Measurements from ENCODE around the gene ZNF438.

ZNF438 gene

DNA sequence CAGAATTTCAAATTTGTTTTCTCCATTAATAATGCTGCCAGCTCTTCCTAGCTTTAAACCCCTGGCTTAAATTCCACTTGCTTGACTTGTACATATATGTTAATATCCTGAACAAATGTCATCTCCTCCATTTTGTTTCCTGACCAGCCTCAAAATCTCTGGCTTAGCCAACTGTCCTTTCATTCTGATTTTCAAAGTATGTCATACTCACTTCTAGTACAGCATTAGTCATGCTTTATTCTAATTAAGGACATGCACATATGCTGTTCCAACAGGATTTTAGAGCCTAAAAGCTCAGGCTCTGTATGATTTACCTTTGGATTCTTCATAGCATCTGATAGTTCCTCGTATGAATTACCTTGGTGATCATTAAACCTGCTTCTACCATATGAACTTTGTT, 158.3 kb downstream of the ZNF438 start:
- DNase-seq (ENCODE audit: low read depth) = no peak
- TF ChIP-seq, protein P1, sequence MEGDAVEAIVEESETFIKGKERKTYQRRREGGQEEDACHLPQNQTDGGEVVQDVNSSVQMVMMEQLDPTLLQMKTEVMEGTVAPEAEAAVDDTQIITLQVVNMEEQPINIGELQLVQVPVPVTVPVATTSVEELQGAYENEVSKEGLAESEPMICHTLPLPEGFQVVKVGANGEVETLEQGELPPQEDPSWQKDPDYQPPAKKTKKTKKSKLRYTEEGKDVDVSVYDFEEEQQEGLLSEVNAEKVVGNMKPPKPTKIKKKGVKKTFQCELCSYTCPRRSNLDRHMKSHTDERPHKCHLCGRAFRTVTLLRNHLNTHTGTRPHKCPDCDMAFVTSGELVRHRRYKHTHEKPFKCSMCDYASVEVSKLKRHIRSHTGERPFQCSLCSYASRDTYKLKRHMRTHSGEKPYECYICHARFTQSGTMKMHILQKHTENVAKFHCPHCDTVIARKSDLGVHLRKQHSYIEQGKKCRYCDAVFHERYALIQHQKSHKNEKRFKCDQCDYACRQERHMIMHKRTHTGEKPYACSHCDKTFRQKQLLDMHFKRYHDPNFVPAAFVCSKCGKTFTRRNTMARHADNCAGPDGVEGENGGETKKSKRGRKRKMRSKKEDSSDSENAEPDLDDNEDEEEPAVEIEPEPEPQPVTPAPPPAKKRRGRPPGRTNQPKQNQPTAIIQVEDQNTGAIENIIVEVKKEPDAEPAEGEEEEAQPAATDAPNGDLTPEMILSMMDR (conservative IDR thresholded peaks at IDR 0.05; ENCODE audit: low read depth, low read length) = no peak
- H3K4me3 ChIP-seq (ENCODE audit: low read length) = no peak overlapping the region

DNA sequence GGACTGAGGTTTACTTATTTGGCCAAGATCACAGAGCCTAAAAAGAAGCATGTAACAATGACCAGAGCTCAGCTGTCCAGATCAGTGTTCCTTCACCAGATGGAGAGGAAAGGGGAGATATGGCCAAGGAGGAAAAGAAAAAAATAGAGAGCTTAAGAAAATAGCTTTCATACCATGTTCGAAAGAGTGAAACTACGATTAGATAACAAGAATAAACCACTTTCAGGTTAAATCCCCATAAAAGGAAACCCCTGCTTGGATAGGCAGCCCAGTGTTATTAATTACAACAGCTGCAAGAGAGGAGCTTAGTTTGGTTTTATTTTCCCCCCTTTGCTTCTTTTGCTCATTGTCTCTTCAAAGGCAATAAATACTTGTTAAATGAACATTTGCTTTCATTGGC, 160.8 kb downstream of the ZNF438 start:
- no peak for DNase-seq (ENCODE audit: low read depth)
- H3K4me3 ChIP-seq (ENCODE audit: low read length) = no peak overlapping the region
- TF ChIP-seq, protein P1 (conservative IDR thresholded peaks at IDR 0.05; ENCODE audit: low read depth, low read length) = no peak

DNA sequence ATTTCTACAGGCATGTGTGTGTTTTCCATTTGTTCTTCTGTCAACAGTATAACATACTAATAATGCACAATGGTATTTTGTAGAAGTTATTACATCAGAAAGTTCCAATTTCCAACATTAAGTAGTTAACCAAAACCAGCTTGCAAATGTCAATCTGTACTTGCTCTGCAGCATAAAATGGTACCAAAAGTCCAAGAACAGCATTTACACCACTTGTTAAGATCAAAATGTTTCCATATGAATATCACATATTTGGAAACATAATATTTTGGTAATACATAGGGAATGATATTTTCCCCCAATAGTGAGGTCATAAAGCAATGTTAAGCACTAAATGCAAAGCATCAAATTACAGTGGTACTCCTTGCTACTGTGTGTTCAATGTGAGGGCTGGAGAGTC, 162.1 kb downstream of the ZNF438 start:
- TF ChIP-seq, protein P1 (conservative IDR thresholded peaks at IDR 0.05; ENCODE audit: low read depth, low read length) = no peak
- H3K4me3 ChIP-seq (ENCODE audit: low read length) = no peak overlapping the region
- DNase-seq (ENCODE audit: low read depth) = no peak

DNA sequence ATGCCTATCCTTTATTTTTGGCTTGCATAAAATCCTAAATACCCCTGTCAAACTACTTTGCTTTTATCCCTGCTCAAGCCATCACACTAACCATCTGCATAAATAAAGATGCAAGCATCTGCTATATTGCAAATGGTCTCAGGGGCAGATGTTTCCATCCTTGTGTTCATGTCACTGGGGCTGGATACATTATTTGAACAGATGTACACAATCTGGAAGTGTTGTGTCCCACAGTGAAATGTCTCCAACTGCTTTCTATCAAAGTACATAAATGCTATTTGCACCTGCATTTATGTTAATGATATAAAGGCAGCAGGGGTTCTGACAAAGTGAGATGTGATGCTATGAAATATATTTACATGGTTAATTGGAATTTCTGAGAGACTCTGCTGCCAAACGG, 163.1 kb downstream of the ZNF438 start:
- H3K4me3 ChIP-seq (ENCODE audit: low read length) = no peak overlapping the region
- DNase-seq (ENCODE audit: low read depth) = no peak
- TF ChIP-seq, protein P1 (conservative IDR thresholded peaks at IDR 0.05; ENCODE audit: low read depth, low read length) = no peak

DNA sequence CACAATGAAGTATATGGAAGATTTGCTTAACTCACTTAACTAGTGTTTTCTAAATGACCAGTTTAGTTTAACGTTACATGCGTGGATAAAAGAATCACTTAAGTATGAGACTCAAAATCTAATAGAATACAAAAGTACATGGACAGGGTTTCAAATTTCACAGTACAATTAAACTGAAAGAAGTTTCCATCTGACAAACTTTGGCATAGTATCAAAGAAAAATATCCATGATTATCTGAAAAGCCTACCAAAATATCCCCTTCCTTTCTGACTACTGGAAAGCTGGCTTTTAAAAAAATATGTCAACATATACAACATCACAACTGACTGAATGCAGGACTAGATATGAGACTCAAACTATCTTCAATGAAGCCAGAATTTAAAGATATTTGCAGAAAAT, 164.8 kb downstream of the ZNF438 start:
- no peak overlapping the region for H3K4me3 ChIP-seq (ENCODE audit: low read length)
- TF ChIP-seq, protein P1 (conservative IDR thresholded peaks at IDR 0.05; ENCODE audit: low read depth, low read length) = no peak
- DNase-seq (ENCODE audit: low read depth) = no peak

DNA sequence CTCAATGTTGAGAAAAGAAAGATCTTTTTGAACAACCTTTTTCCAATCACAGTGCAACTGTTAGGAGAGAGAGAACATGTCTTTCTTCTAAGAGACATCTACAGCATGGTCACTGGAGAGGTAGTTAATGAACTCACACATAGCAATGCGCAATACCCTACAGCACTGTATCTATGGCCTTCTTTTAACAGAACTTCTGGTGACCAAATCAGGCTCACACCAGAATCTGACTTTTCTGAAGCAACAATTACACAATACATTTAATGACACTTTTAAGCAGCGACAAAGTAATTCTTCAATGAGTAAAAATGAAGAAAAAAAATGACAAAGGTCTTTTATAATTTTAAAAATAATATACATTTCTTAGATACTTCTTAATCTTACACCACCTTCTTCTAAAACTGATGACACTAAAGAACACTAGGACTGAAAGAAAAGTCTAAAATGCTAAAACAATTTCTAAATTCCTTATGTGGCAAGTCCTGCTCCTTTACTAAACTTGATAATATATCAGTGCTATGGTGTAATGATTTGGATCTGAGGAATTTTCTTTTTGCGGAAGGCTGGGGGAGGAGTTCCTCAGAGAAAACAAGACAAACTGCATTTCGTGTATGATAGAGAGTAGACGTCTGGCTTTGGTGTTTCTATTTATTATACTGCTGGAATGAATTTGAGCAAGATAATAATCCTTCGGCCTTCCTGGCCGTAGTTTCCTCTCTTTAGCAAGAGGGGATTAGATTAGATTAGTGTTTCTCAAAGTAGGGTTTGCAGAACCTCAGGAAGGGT, 166.3 kb downstream of the ZNF438 start:
- H3K4me3 ChIP-seq (ENCODE audit: low read length) = no peak overlapping the region
- TF ChIP-seq, protein P1 (conservative IDR thresholded peaks at IDR 0.05; ENCODE audit: low read depth, low read length) = no peak
- no peak for DNase-seq (ENCODE audit: low read depth)

DNA sequence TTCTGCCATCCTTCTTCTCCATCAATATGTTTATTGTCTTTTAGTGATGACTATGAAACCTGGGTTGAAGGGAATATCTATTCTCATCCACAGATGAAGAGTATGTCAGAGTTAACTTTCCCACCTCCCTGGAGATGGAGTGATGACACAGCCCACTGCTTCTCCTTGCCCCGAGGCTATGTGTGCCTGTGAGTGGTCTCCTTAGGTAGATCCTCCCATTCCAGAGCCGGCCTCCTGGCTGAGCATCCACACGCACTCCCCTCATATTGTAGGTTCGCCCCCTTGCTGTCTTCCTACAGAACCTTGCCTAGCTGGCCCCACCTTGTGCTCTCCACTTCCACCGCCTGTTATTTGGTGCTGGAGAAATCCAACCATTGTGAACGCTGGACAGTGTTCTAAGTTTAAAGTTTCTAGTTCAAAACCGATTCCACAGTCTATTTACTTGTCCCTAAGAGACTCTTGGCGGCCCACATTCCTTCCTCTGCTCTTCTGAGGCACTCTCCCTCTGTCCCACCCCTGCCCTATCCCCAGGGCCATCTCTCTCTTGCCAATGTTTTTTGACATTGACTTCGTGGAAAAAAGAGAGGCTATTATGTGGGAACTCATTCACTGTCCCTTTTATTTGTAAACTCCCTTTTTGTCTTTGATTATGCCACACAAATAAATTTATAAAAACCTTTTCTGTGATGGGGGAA, 168.0 kb downstream of the ZNF438 start:
- DNase-seq (ENCODE audit: low read depth) = no peak
- H3K4me3 ChIP-seq (ENCODE audit: low read length) = no peak overlapping the region
- TF ChIP-seq, protein P1 (conservative IDR thresholded peaks at IDR 0.05; ENCODE audit: low read depth, low read length) = no peak
